Upper lobe of left lung (tissue), 4 donors: ENCODE results near the gene TP53I11.

Source experiments
- CTCF ChIP-seq, 6 experiments: fragments of 450-650 bp in 4 of 6; fragments of 200-600 bp in 2 of 6; sonication (generic) in 2 of 6; IDR thresholded peaks; one replicate each; pipeline ENCODE4 v1.5.1; 2016 to 2019; ENCODE audit warnings: antibody characterized with exemption in 6 of 6
- POLR2A ChIP-seq, 4 donors: fragments of 450-650 bp; IDR thresholded peaks; one replicate each; pipeline ENCODE4 v1.5.1; 2016 to 2017; ENCODE audit warnings: antibody characterized with exemption in 4 of 4, mild to moderate bottlenecking in 2 of 4
- POLR2AphosphoS5 ChIP-seq, 2 donors: sonication (generic); formaldehyde crosslinking; IDR thresholded peaks; one replicate each; pipeline ENCODE4 v1.5.1; 2017; ENCODE audit warnings: antibody characterized with exemption in 2 of 2

GRCh38 chr11:44887636-44888035 lies 63.0 kb downstream of the TP53I11 start:
- TF ChIP-seq CTCF (IDR thresholded peaks at IDR 0.05) (no peak), POLR2AphosphoS5 (IDR thresholded peaks at IDR 0.05) (no peak), POLR2A (IDR thresholded peaks at IDR 0.05) (no peak)
